BJ (cell line): ENCODE measurements around the gene TOR2A. TPM values are rescaled to one million over a fixed set of nuclear protein-coding genes. Genes with fewer than 3 reads are reported as not detected.

Experiments
- CTCF ChIA-PET: fragments of 350-600 bp; formaldehyde crosslinking; extraction: SDS; loops from one replicate; lab custom pipeline; 2021; ENCODE audit warnings: antibody characterized with exemption, inconsistent platforms; lab: Yijun Ruan, JAX
- POLR2A ChIA-PET: fragments of 300-600 bp; sonication (Branson Sonifier 250); formaldehyde crosslinking; extraction: SDS; loops from one replicate; lab custom pipeline; 2021; ENCODE audit warnings: antibody characterized with exemption; lab: Charles Lee
- DNase-seq: peaks from one replicate; pipeline ENCODE4 v3.0.0-alpha.2; 2011; ENCODE audit warnings: low read depth
- H3K27me3 ChIP-seq: 2 replicates; pipeline ENCODE4 v1.6.0; 2011; ENCODE audit warnings: low read length; ENCODE audit not compliant: control insufficient read depth, insufficient read depth
- H3K36me3 ChIP-seq: 2 replicates; pipeline ENCODE4 v1.5.1; 2011; ENCODE audit warnings: low read length; ENCODE audit not compliant: control insufficient read depth, insufficient read depth
- H3K4me3 ChIP-seq: 2 replicates; pipeline ENCODE4 v1.5.1; 2011; ENCODE audit warnings: low read depth, mild to moderate bottlenecking, control low read depth, low read length
- CTCF ChIP-seq: IDR thresholded peaks from 2 replicates; pipeline ENCODE4 v1.5.1; 2011; ENCODE audit warnings: low read depth, mild to moderate bottlenecking, control low read depth, inconsistent platforms, low read length, moderate library complexity; ENCODE audit not compliant: insufficient read depth
- polyA plus RNA-seq: library from polyadenylated mRNA; depleted of rRNA; stranded (reverse); fragments of >200 nt; gene quantifications from 2 replicates; pipeline ENCODE4 v1.2.3, GENCODE V29; 2011; rRNA removed

Gene TOR2A
- polyA plus RNA-seq, 1 experiment, result 8.0 TPM

- Histone ChIP-seq H3K4me3 (no peak overlapping the region), H3K27me3 (no peaks in the 10 kb centered on the region), H3K36me3 (peaks cover 9% of the 10 kb centered on the region)
- DNase-seq, result no peak
- ChIA-PET POLR2A (no interaction called here), CTCF (interaction anchor here (1.4 kb wide), 2 partner anchors 9 to 79 kb away, joined by 3 read pairs; no protein-coding TSS in a partner anchor)
- no peak for TF ChIP-seq CTCF
Observed at GRCh38 chr9:127686461-127687393, 48.4 kb downstream of the TOR2A start.

GRCh38 chr9:127684576-127684975, 50.5 kb downstream of the TOR2A start:
- POLR2A ChIA-PET, result no interaction called here
- 0 out of 2 replicates have a peak, but pooled peaks have one; percentile 6 for TF ChIP-seq CTCF
- Histone ChIP-seq H3K27me3 (no peaks in the 10 kb centered on the region), H3K36me3 (peaks cover 10% of the 10 kb centered on the region), H3K4me3 (no peak overlapping the region)
- no peak for DNase-seq
- CTCF ChIA-PET, result interaction anchor here (0.7 to 2.4 kb wide), 3 partner anchors 17 to 290 kb away, joined by 3 to 12 read pairs (median 7); partner anchors contain the start of gene TOR2A

DNA sequence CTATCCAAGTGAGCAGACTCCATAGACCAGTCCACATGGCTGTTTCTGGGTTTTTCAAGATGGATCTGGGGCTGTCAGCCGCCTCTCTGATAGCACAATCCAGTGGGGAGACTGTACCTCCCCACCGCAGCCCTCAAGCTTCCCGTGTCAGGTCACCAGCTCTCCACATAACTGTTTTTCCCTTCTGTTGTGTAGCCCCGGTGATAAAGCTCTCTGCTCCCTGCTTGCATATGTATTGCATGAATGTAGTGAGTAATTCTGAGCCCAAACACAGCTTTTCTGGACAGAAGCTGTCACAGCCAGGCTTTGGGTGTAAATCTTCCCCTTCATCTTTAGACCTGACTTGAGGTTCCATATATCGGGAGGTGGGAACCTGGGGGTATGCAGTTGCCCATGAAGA, 51.4 kb downstream of the TOR2A start:
- CTCF ChIA-PET, result interaction anchor here (0.6 to 2.4 kb wide), 6 partner anchors 16 to 236 kb away, joined by 4 to 12 read pairs (median 5); partner anchors contain the start of gene TOR2A
- POLR2A ChIA-PET, result interaction anchor here (0.7 kb wide), 1 partner anchor 16 kb away, joined by 4 read pairs; no protein-coding TSS in a partner anchor
- H3K36me3 ChIP-seq, result peaks cover 10% of the 10 kb centered on the region

GRCh38 chr9:127682351-127683136, 52.5 kb downstream of the TOR2A start:
- ChIA-PET CTCF (interaction anchor here (0.7 to 0.9 kb wide), 3 partner anchors 15 to 92 kb away, joined by 3 to 5 read pairs (median 4); partner anchors contain the start of gene TOR2A), POLR2A (no interaction called here)
- Histone ChIP-seq H3K4me3 (no peak overlapping the region), H3K27me3 (no peaks in the 10 kb centered on the region), H3K36me3 (peaks cover 14% of the 10 kb centered on the region)
- DNase-seq, result no peak
- TF ChIP-seq CTCF, result no peak

More for the DNA sequence above, 51.4 kb downstream of the TOR2A start:
- TF ChIP-seq CTCF, result no peak
- DNase-seq, result no peak
- Histone ChIP-seq H3K4me3 (no peak overlapping the region), H3K27me3 (no peaks in the 10 kb centered on the region)

Other genes with a start within 250 kb of the TOR2A start
- gene STXBP1, start 123.0 kb downstream of the TOR2A start, polyA plus RNA-seq, result 16.2 and 18.1 TPM in 2 replicates
- gene CFAP157, start 28.3 kb downstream of the TOR2A start, polyA plus RNA-seq, result 0.11 TPM in 1 of 2 replicates, not detected in the other
- 14.6 and 21.1 TPM in 2 replicates for gene PTRH1, start 19.6 kb downstream of the TOR2A start, polyA plus RNA-seq
- 0.02 and 0.07 TPM in 2 replicates for gene TTC16, start 19.2 kb downstream of the TOR2A start, polyA plus RNA-seq
- 0.04 and 0.06 TPM in 2 replicates for gene SH2D3C, start 43.4 kb upstream of the TOR2A start, polyA plus RNA-seq
- gene CDK9, start 50.7 kb upstream of the TOR2A start, polyA plus RNA-seq, result 34.4 and 35.6 TPM in 2 replicates
- gene FPGS, start 67.6 kb upstream of the TOR2A start, polyA plus RNA-seq, result 27.9 and 61.9 TPM in 2 replicates
- gene ENG, start 119.4 kb upstream of the TOR2A start, polyA plus RNA-seq, result 23.3 and 44.6 TPM in 2 replicates
- gene AK1, start 142.4 kb upstream of the TOR2A start, polyA plus RNA-seq, result 65.1 and 102 TPM in 2 replicates
- gene ST6GALNAC6, start 164.3 kb upstream of the TOR2A start, polyA plus RNA-seq, result 48.5 and 78.3 TPM in 2 replicates
- 21.4 and 35.5 TPM in 2 replicates for gene ST6GALNAC4, start 181.7 kb upstream of the TOR2A start, polyA plus RNA-seq
- 1.9 and 2.3 TPM in 2 replicates for gene PIP5KL1, start 195.5 kb upstream of the TOR2A start, polyA plus RNA-seq
- 35.0 and 55.3 TPM in 2 replicates for gene DPM2, start 202.6 kb upstream of the TOR2A start, polyA plus RNA-seq
- gene EEIG1, start 245.7 kb upstream of the TOR2A start, polyA plus RNA-seq, result 7.3 and 26.6 TPM in 2 replicates